AG09319 (cell line): Measurements from ENCODE around the gene ICAM1.

Source experiments
- DNase-seq: peaks from one replicate; pipeline ENCODE4 v3.0.0-alpha.2; 2010; ENCODE audit warnings: low read depth; ENCODE audit errors: extremely low read depth
- CTCF ChIP-seq: IDR thresholded peaks from 2 replicates; pipeline ENCODE4 v1.5.1; 2011; ENCODE audit warnings: low read depth, mild to moderate bottlenecking, inconsistent platforms, low read length, moderate library complexity

The ICAM1 gene

GRCh38 chr19:10288662-10289166 is 17.8 kb downstream of the ICAM1 start:
- TF ChIP-seq CTCF: no peak
- DNase-seq: no peak

GRCh38 chr19:10289167-10289835 is 18.4 kb downstream of the ICAM1 start:
- TF ChIP-seq CTCF: no peak
- DNase-seq: no peak

- no peak for TF ChIP-seq CTCF
- DNase-seq: no peak
Observed at GRCh38 chr19:10289836-10290356, 19.0 kb downstream of the ICAM1 start, which contains the start of gene ICAM5. TSS of gene ICAM5 (plus strand) at chr19:10289952. CDS start at chr19:10290044, 92 bp downstream.

- DNase-seq: no peak
- TF ChIP-seq CTCF: no peak
Observed at GRCh38 chr19:10290357-10290875, 19.5 kb downstream of the ICAM1 start.

GRCh38 chr19:10290876-10291553 is 20.1 kb downstream of the ICAM1 start:
- DNase-seq: no peak
- TF ChIP-seq CTCF: no peak

- no peak for TF ChIP-seq CTCF
- DNase-seq: no peak
Observed at GRCh38 chr19:10291554-10292205, 20.8 kb downstream of the ICAM1 start.
